ENCODE measurements around the gene PAK6. TPM values are rescaled to one million over a fixed set of nuclear protein-coding genes. Genes with fewer than 3 reads are reported as not detected.

Gene PAK6
- total and polyA plus RNA-seq, 9 of the 15 experiments (the other 6 are each of a cell fraction or from before 2014, with no cell fraction given): 0.03 to 0.74 (median 0.16) TPM; not detected in 2

DNA sequence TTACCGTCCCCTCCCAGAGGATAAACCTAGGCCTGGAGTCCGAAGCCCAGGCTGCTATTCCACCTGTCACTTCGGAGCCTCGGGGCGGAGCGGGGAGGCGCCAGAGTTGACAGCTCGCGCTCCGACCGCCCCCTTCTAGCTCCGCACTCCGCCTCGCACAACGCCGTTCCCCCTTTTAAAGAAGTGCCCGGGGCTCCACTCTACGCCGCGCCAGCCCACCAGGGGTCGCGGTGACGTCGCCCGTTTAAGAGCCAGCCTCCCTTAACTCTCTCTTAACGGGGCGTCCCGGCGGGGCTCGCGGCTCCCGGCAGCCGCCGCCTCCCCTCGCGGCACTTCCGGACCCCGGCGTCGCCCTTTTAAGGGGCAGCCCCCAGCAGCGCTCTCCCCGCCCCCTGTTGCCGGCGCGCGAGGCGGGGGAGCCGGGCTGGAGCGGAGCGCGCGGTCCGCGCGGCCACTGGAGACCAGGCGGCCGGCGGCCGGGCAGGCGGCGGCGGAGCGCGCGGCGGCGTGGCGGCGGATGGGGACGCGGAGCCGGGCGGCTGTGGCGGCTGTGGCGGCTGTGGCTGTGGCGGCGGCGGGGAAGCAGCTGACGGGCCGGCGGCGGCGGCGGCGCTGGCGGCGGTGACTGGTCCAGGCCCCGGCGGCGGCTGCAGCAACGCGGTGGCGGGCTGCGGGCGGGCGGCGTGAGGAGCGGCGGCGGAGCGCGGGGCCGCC is 84.5 kb downstream of the PAK6 start, which contains the start of gene INAFM2 (continued):
- TF ChIP-seq ZNF23 (CRISPR knock-in tag; IDR thresholded peaks at IDR 0.05) (no peak), BRF1 (IDR thresholded peaks at IDR 0.05; ENCODE audit: borderline replicate concordance, extremely low read depth, insufficient read length) (no peak), ZNF239 (CRISPR knock-in tag; IDR thresholded peaks at IDR 0.05) (no peak), ETV6 (IDR thresholded peaks at IDR 0.05; ENCODE audit: borderline replicate concordance in 1 of 2, low read depth in 2 of 2, low read length in 1 of 2) (no peak), ETV6 (CRISPR knock-in tag; IDR thresholded peaks at IDR 0.05; ENCODE audit: borderline replicate concordance) (peak; percentile 79; the same call in 1 of the 2 replicates), FOXJ3 (CRISPR knock-in tag; IDR thresholded peaks at IDR 0.05) (no peak), ZNF76 (CRISPR knock-in tag; IDR thresholded peaks at IDR 0.05; ENCODE audit: borderline replicate concordance) (no peak), FOXA3 (CRISPR knock-in tag; conservative IDR thresholded peaks at IDR 0.05 in 1 of 2, IDR thresholded peaks at IDR 0.05 in 1 of 2) (peak in 1 of 2 experiments; percentile 81; a peak in 2 of 4 replicates), TFAM (CRISPR knock-in tag; conservative IDR thresholded peaks at IDR 0.05) (no peak), PHB2 (IDR thresholded peaks at IDR 0.05; ENCODE audit: low read depth) (no peak), CREBBP (IDR thresholded peaks at IDR 0.05; ENCODE audit: low read depth, low read length) (no peak), ZNF347 (CRISPR knock-in tag; IDR thresholded peaks at IDR 0.05; ENCODE audit: low read depth) (no peak), HLTF (IDR thresholded peaks at IDR 0.05) (no peak), SMARCC2 (IDR thresholded peaks at IDR 0.05; ENCODE audit: low read depth) (no peak), ZNF644 (tag; IDR thresholded peaks at IDR 0.05; ENCODE audit: low read depth) (no peak), ZNF695 (CRISPR knock-in tag; IDR thresholded peaks at IDR 0.05) (no peak), CBX3 (IDR thresholded peaks at IDR 0.05; ENCODE audit: borderline replicate concordance in 1 of 2, low read length in 2 of 2) (peak in 1 of 2 experiments; percentile 75; a peak in 1 of 3 replicates), ASH1L (IDR thresholded peaks at IDR 0.05; ENCODE audit: borderline replicate concordance, low read depth, partially characterized antibody) (no peak), BACH1 (tag; IDR thresholded peaks at IDR 0.05) (no peak)
- TF ChIP-seq, protein P1, sequence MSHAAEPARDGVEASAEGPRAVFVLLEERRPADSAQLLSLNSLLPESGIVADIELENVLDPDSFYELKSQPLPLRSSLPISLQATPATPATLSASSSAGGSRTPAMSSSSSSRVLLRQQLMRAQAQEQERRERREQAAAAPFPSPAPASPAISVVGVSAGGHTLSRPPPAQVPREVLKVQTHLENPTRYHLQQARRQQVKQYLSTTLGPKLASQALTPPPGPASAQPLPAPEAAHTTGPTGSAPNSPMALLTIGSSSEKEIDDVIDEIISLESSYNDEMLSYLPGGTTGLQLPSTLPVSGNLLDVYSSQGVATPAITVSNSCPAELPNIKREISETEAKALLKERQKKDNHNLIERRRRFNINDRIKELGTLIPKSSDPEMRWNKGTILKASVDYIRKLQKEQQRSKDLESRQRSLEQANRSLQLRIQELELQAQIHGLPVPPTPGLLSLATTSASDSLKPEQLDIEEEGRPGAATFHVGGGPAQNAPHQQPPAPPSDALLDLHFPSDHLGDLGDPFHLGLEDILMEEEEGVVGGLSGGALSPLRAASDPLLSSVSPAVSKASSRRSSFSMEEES (CRISPR knock-in tag; IDR thresholded peaks at IDR 0.05): no peak
- TF ChIP-seq, protein P2, sequence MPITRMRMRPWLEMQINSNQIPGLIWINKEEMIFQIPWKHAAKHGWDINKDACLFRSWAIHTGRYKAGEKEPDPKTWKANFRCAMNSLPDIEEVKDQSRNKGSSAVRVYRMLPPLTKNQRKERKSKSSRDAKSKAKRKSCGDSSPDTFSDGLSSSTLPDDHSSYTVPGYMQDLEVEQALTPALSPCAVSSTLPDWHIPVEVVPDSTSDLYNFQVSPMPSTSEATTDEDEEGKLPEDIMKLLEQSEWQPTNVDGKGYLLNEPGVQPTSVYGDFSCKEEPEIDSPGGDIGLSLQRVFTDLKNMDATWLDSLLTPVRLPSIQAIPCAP (CRISPR knock-in tag; IDR thresholded peaks at IDR 0.05; ENCODE audit: borderline replicate concordance): no peak
- TF ChIP-seq, protein P3, sequence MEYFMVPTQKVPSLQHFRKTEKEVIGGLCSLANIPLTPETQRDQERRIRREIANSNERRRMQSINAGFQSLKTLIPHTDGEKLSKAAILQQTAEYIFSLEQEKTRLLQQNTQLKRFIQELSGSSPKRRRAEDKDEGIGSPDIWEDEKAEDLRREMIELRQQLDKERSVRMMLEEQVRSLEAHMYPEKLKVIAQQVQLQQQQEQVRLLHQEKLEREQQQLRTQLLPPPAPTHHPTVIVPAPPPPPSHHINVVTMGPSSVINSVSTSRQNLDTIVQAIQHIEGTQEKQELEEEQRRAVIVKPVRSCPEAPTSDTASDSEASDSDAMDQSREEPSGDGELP (CRISPR knock-in tag; IDR thresholded peaks at IDR 0.05; ENCODE audit: borderline replicate concordance): peak; percentile 86

Measured in K562 (cell line).